Activated naive CD8-positive, alpha-beta T cell treated with anti-CD3 and anti-CD28 coated beads, Interleukin-2, amount 50 U/mL, for 24 hours (primary cell): ENCODE measurements around the gene SRY.
"Not testable (repeated sequence)": the region's sequence is repeated elsewhere in the genome, so short reads cannot be mapped to it uniquely, and the experiment has no call there.

Experiments
- ATAC-seq: fragments of 150-1000 bp; cut with Tn5 transposase; one replicate; pipeline ENCODE4 v1.10.0; 2021
- DNase-seq: peaks from one replicate; pipeline ENCODE4 v3.0.0; 2021
- H3K27ac Mint-ChIP-seq: one replicate; pipeline ENCODE4 v1.8.0; 2021; ENCODE audit warnings: mild to moderate bottlenecking, mixed read lengths
- H3K27me3 Mint-ChIP-seq: one replicate; pipeline ENCODE4 v1.8.0; 2021; ENCODE audit warnings: mixed read lengths
- H3K36me3 Mint-ChIP-seq: one replicate; pipeline ENCODE4 v1.8.0; 2021; ENCODE audit warnings: low read depth, mixed read lengths
- H3K4me1 Mint-ChIP-seq: one replicate; pipeline ENCODE4 v1.8.0; 2021; ENCODE audit warnings: mixed read lengths
- H3K4me3 Mint-ChIP-seq: one replicate; pipeline ENCODE4 v1.8.0; 2021; ENCODE audit warnings: mild to moderate bottlenecking, moderate library complexity, mixed read lengths
- H3K9me3 Mint-ChIP-seq: one replicate; pipeline ENCODE4 v1.8.0; 2021; ENCODE audit warnings: mixed read lengths

The SRY gene

GRCh38 chrY:2787600-2787999 is at the start of gene SRY:
Gene SRY, minus strand, starts transcription at chrY:2787682. Its CDS starts 79 bp downstream, at chrY:2787603.
- no peak for ATAC-seq
- H3K9me3 Mint-ChIP-seq: no peaks in the 10 kb centered on the region
- peaks cover 6% of the 10 kb centered on the region for H3K4me1 Mint-ChIP-seq

GRCh38 chrY:2837078-2837477 is 49.6 kb upstream of the SRY start:
- H3K9me3 Mint-ChIP-seq: no peaks in the 10 kb centered on the region
- H3K4me1 Mint-ChIP-seq: peaks cover 8% of the 10 kb centered on the region
- peaks cover 9% of the 10 kb centered on the region for H3K27me3 Mint-ChIP-seq
- H3K36me3 Mint-ChIP-seq: peaks cover 7% of the 10 kb centered on the region
- DNase-seq (no peak), ATAC-seq (no peak)
- no peak overlapping the region for H3K4me3 Mint-ChIP-seq
- H3K27ac Mint-ChIP-seq: no peak overlapping the region

More at GRCh38 chrY:2787600-2787999, at the start of gene SRY:
- Mint-ChIP-seq H3K27me3 (peaks cover 31% of the 10 kb centered on the region), H3K27ac (no peak within 1 kb of the TSS), H3K4me3 (peak within 1 kb of the TSS; percentile 28), H3K36me3 (no peaks in the 10 kb centered on the region)
- DNase-seq: no peak

GRCh38 chrY:2835230-2835629 is 47.7 kb upstream of the SRY start:
- ATAC-seq: no peak
- no peak overlapping the region for H3K4me3 Mint-ChIP-seq
- H3K4me1 Mint-ChIP-seq: no peaks in the 10 kb centered on the region
- peaks cover 15% of the 10 kb centered on the region for H3K27me3 Mint-ChIP-seq
- H3K27ac Mint-ChIP-seq: no peak overlapping the region
- no peak for DNase-seq
- no peaks in the 10 kb centered on the region for H3K9me3 Mint-ChIP-seq
- no peaks in the 10 kb centered on the region for H3K36me3 Mint-ChIP-seq

GRCh38 chrY:2828497-2828896 is 41.0 kb upstream of the SRY start:
- Mint-ChIP-seq H3K4me1 (no peaks in the 10 kb centered on the region), H3K36me3 (no peaks in the 10 kb centered on the region), H3K27ac (no peak overlapping the region), H3K4me3 (no peak overlapping the region), H3K9me3 (no peaks in the 10 kb centered on the region), H3K27me3 (peaks cover 12% of the 10 kb centered on the region)
- DNase-seq: no peak
- ATAC-seq: no peak

GRCh38 chrY:2824471-2824870 is 37.0 kb upstream of the SRY start:
- Mint-ChIP-seq H3K27me3 (peaks cover 7% of the 10 kb centered on the region), H3K4me3 (no peak overlapping the region), H3K36me3 (no peaks in the 10 kb centered on the region), H3K9me3 (no peaks in the 10 kb centered on the region), H3K27ac (no peak overlapping the region), H3K4me1 (no peaks in the 10 kb centered on the region)
- DNase-seq (no peak), ATAC-seq (no peak)

GRCh38 chrY:2817146-2817896 is 29.8 kb upstream of the SRY start:
- H3K27ac Mint-ChIP-seq, H3K36me3 Mint-ChIP-seq, ATAC-seq, H3K4me3 Mint-ChIP-seq, H3K27me3 Mint-ChIP-seq, H3K4me1 Mint-ChIP-seq, H3K9me3 Mint-ChIP-seq, DNase-seq: not testable (repeated sequence)

- ATAC-seq: no peak
- H3K27me3 Mint-ChIP-seq: peaks cover 10% of the 10 kb centered on the region
- H3K4me3 Mint-ChIP-seq: no peak overlapping the region
- H3K9me3 Mint-ChIP-seq: no peaks in the 10 kb centered on the region
- H3K4me1 Mint-ChIP-seq: no peaks in the 10 kb centered on the region
- H3K36me3 Mint-ChIP-seq: no peaks in the 10 kb centered on the region
- DNase-seq: no peak
- no peak overlapping the region for H3K27ac Mint-ChIP-seq
These were observed 12.8 kb upstream of the SRY start for GRCh38 chrY:2800246-2800645.

- Mint-ChIP-seq H3K36me3 (no peaks in the 10 kb centered on the region), H3K27me3 (peaks cover 5% of the 10 kb centered on the region), H3K9me3 (no peaks in the 10 kb centered on the region), H3K27ac (no peak overlapping the region), H3K4me1 (no peaks in the 10 kb centered on the region), H3K4me3 (no peak overlapping the region)
- ATAC-seq (no peak), DNase-seq (no peak)
These were observed 10.5 kb upstream of the SRY start for GRCh38 chrY:2797991-2798390.

GRCh38 chrY:2796977-2797523 is 9.6 kb upstream of the SRY start:
- no peaks in the 10 kb centered on the region for H3K36me3 Mint-ChIP-seq
- no peak overlapping the region for H3K4me3 Mint-ChIP-seq
- H3K27me3 Mint-ChIP-seq: peaks cover 4% of the 10 kb centered on the region
- DNase-seq: no peak
- no peaks in the 10 kb centered on the region for H3K4me1 Mint-ChIP-seq
- no peaks in the 10 kb centered on the region for H3K9me3 Mint-ChIP-seq
- H3K27ac Mint-ChIP-seq: no peak overlapping the region
- no peak for ATAC-seq

- no peak overlapping the region for H3K27ac Mint-ChIP-seq
- no peak for ATAC-seq
- no peaks in the 10 kb centered on the region for H3K36me3 Mint-ChIP-seq
- no peak overlapping the region for H3K4me3 Mint-ChIP-seq
- peaks cover 6% of the 10 kb centered on the region for H3K4me1 Mint-ChIP-seq
- DNase-seq: no peak
- H3K9me3 Mint-ChIP-seq: no peaks in the 10 kb centered on the region
- peaks cover 32% of the 10 kb centered on the region for H3K27me3 Mint-ChIP-seq
These were observed 2.3 kb upstream of the SRY start for GRCh38 chrY:2789756-2790155.

- DNase-seq (no peak), ATAC-seq (no peak)
- Mint-ChIP-seq H3K27ac (no peak overlapping the region), H3K27me3 (peaks cover 31% of the 10 kb centered on the region), H3K36me3 (no peaks in the 10 kb centered on the region), H3K9me3 (no peaks in the 10 kb centered on the region), H3K4me1 (peaks cover 6% of the 10 kb centered on the region), H3K4me3 (peak overlapping the region; percentile 28)
These were observed 488 bp downstream of the SRY start for GRCh38 chrY:2786876-2787512.
